HFFc6 (cell line): Measurements from ENCODE around the gene ARHGAP26. TPM values are rescaled to one million over a fixed set of nuclear protein-coding genes. Genes with fewer than 3 reads are reported as not detected.

Experiments used
- DNase-seq: peaks from one replicate; pipeline ENCODE4 v3.0.0-alpha.2; 2018
- H3K27ac Mint-ChIP-seq: 2 replicates; pipeline ENCODE4 v1.8.0; 2020; ENCODE audit warnings: mild to moderate bottlenecking, mixed read lengths
- H3K27me3 Mint-ChIP-seq: 2 replicates; pipeline ENCODE4 v1.8.0; 2021; ENCODE audit warnings: mild to moderate bottlenecking, moderate library complexity, mixed read lengths; ENCODE audit not compliant: insufficient read depth
- H3K36me3 Mint-ChIP-seq: 2 replicates; pipeline ENCODE4 v1.8.0; 2021; ENCODE audit warnings: low read depth, mixed read lengths
- H3K4me1 Mint-ChIP-seq: 2 replicates; pipeline ENCODE4 v1.8.0; 2020; ENCODE audit warnings: low read depth, mixed read lengths
- H3K4me3 Mint-ChIP-seq: 2 replicates; pipeline ENCODE4 v1.8.0; 2020; ENCODE audit warnings: mild to moderate bottlenecking, moderate library complexity, mixed read lengths
- H3K9me3 Mint-ChIP-seq: 2 replicates; pipeline ENCODE4 v1.8.0; 2020; ENCODE audit warnings: mild to moderate bottlenecking, mixed read lengths
- CTCF ChIP-seq: fragments of 200-600 bp; sonication (generic); IDR thresholded peaks from 2 replicates; pipeline ENCODE4 v1.5.0; 2021; ENCODE audit warnings: antibody characterized with exemption, mild to moderate bottlenecking
- total RNA-seq, 6 experiments: library from RNA; stranded (reverse); fragmentation: NEBNext Ultra II Directional; extraction: Animal tissue kit (Norgen Biotek cat#: 25700); gene quantifications; 2 replicates in 1 of 6; 3 replicates in 5 of 6; pipeline ENCODE4 v1.2.3, GENCODE V29; 2021

ARHGAP26 gene
- total RNA-seq, 6 experiments from 2014 or later = 2.3 to 3.6 (median 3.1) TPM

- peaks cover 56% of the 10 kb centered on the region for H3K4me1 Mint-ChIP-seq
Observed at GRCh38 chr5:143262393-143263174, 492.4 kb downstream of the ARHGAP26 start.

GRCh38 chr5:143263272-143263810, 493.2 kb downstream of the ARHGAP26 start:
- no peaks in the 10 kb centered on the region for H3K27me3 Mint-ChIP-seq
- H3K9me3 Mint-ChIP-seq = peaks cover 17% of the 10 kb centered on the region
- DNase-seq = no peak
- no peak for TF ChIP-seq CTCF
- H3K27ac Mint-ChIP-seq = no peak overlapping the region; the same call in 1 of the 2 replicates
- peaks cover 17% of the 10 kb centered on the region for H3K36me3 Mint-ChIP-seq
- H3K4me1 Mint-ChIP-seq = peaks cover 49% of the 10 kb centered on the region
- no peak overlapping the region for H3K4me3 Mint-ChIP-seq

More at GRCh38 chr5:143262393-143263174, 492.4 kb downstream of the ARHGAP26 start:
- H3K4me3 Mint-ChIP-seq = peak overlapping the region; percentile 5; the same call in 1 of the 2 replicates
- peaks cover 16% of the 10 kb centered on the region for H3K36me3 Mint-ChIP-seq
- peak overlapping the region; percentile 84 for H3K27ac Mint-ChIP-seq
- peaks cover 17% of the 10 kb centered on the region for H3K9me3 Mint-ChIP-seq
- DNase-seq = peak; percentile 85
- no peak for TF ChIP-seq CTCF
- no peaks in the 10 kb centered on the region for H3K27me3 Mint-ChIP-seq

GRCh38 chr5:143265995-143266394, 495.8 kb downstream of the ARHGAP26 start:
- Mint-ChIP-seq H3K9me3 (peaks cover 24% of the 10 kb centered on the region), H3K4me1 (peaks cover 27% of the 10 kb centered on the region), H3K36me3 (peaks cover 31% of the 10 kb centered on the region), H3K27ac (no peak overlapping the region), H3K27me3 (no peaks in the 10 kb centered on the region), H3K4me3 (no peak overlapping the region)
- no peak for TF ChIP-seq CTCF
- no peak for DNase-seq

GRCh38 chr5:143267186-143267585, 497.0 kb downstream of the ARHGAP26 start:
- H3K4me1 Mint-ChIP-seq = peaks cover 15% of the 10 kb centered on the region
- no peak overlapping the region for H3K4me3 Mint-ChIP-seq
- no peak overlapping the region for H3K27ac Mint-ChIP-seq
- TF ChIP-seq CTCF = no peak
- peaks cover 28% of the 10 kb centered on the region for H3K36me3 Mint-ChIP-seq
- H3K27me3 Mint-ChIP-seq = no peaks in the 10 kb centered on the region
- H3K9me3 Mint-ChIP-seq = peaks cover 20% of the 10 kb centered on the region
- DNase-seq = no peak

- peaks cover 3% of the 10 kb centered on the region; the same call in 1 of the 2 replicates for H3K4me1 Mint-ChIP-seq
- no peak for DNase-seq
- H3K9me3 Mint-ChIP-seq = peaks cover 19% of the 10 kb centered on the region; the same call in 1 of the 2 replicates
- H3K4me3 Mint-ChIP-seq = no peak overlapping the region
- H3K27me3 Mint-ChIP-seq = no peaks in the 10 kb centered on the region
- TF ChIP-seq CTCF = no peak
- H3K27ac Mint-ChIP-seq = no peak overlapping the region
- peaks cover 28% of the 10 kb centered on the region; the same call in 1 of the 2 replicates for H3K36me3 Mint-ChIP-seq
Observed at GRCh38 chr5:143268388-143268787, 498.2 kb downstream of the ARHGAP26 start.
